ENCODE data around the gene SPHK2.

The SPHK2 gene

DNA sequence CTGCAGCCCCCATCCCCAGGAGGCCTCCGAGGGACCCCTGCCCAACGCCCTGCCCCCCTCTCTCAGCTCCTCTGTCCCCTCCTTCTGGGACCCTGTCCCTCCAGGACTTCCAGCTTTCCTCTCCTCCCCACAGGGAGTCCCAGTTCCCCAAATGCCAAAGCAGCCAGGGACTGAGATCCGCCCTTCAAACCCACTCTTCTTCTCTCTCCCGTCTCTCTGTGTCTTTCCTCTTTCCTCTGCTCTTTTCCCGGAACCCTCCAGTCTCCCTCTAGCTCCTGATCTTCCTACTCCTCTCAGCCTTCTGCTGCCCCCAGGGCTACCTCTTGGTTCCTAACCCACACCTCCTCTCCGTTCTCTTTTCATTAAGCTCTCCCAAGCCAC lies 26.3 kb downstream of the SPHK2 start (continued):
- TF ChIP-seq KLF1 (tag by site-specific recombination; IDR thresholded peaks at IDR 0.05) (no peak), ZSCAN30 (tag by site-specific recombination; IDR thresholded peaks at IDR 0.05) (no peak), ZNF391 (tag by site-specific recombination; IDR thresholded peaks at IDR 0.05; ENCODE audit: borderline replicate concordance, low read depth) (0 out of 2 replicates have a peak, but pooled peaks have one; percentile 43), ZNF510 (tag by site-specific recombination; IDR thresholded peaks at IDR 0.05; ENCODE audit: insufficient replicate concordance) (no peak), ZNF561 (tag by site-specific recombination; IDR thresholded peaks at IDR 0.05; ENCODE audit: borderline replicate concordance) (no peak), ZNF324 (tag by site-specific recombination; IDR thresholded peaks at IDR 0.05) (peak; percentile 29; the same call in 1 of the 2 replicates), ZNF623 (tag by site-specific recombination; IDR thresholded peaks at IDR 0.05) (no peak), ZNF416 (tag by site-specific recombination; IDR thresholded peaks at IDR 0.05) (no peak), ZFP3 (tag by site-specific recombination; IDR thresholded peaks at IDR 0.05; ENCODE audit: low read depth) (no peak), YY2 (tag by site-specific recombination; IDR thresholded peaks at IDR 0.05) (peak; percentile 16; the same call in 1 of the 2 replicates), ZNF596 (tag by site-specific recombination; IDR thresholded peaks at IDR 0.05) (no peak)
- TF ChIP-seq, protein P1, sequence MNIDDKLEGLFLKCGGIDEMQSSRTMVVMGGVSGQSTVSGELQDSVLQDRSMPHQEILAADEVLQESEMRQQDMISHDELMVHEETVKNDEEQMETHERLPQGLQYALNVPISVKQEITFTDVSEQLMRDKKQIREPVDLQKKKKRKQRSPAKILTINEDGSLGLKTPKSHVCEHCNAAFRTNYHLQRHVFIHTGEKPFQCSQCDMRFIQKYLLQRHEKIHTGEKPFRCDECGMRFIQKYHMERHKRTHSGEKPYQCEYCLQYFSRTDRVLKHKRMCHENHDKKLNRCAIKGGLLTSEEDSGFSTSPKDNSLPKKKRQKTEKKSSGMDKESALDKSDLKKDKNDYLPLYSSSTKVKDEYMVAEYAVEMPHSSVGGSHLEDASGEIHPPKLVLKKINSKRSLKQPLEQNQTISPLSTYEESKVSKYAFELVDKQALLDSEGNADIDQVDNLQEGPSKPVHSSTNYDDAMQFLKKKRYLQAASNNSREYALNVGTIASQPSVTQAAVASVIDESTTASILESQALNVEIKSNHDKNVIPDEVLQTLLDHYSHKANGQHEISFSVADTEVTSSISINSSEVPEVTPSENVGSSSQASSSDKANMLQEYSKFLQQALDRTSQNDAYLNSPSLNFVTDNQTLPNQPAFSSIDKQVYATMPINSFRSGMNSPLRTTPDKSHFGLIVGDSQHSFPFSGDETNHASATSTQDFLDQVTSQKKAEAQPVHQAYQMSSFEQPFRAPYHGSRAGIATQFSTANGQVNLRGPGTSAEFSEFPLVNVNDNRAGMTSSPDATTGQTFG (tag by site-specific recombination; IDR thresholded peaks at IDR 0.05; ENCODE audit: borderline replicate concordance): no peak

DNA sequence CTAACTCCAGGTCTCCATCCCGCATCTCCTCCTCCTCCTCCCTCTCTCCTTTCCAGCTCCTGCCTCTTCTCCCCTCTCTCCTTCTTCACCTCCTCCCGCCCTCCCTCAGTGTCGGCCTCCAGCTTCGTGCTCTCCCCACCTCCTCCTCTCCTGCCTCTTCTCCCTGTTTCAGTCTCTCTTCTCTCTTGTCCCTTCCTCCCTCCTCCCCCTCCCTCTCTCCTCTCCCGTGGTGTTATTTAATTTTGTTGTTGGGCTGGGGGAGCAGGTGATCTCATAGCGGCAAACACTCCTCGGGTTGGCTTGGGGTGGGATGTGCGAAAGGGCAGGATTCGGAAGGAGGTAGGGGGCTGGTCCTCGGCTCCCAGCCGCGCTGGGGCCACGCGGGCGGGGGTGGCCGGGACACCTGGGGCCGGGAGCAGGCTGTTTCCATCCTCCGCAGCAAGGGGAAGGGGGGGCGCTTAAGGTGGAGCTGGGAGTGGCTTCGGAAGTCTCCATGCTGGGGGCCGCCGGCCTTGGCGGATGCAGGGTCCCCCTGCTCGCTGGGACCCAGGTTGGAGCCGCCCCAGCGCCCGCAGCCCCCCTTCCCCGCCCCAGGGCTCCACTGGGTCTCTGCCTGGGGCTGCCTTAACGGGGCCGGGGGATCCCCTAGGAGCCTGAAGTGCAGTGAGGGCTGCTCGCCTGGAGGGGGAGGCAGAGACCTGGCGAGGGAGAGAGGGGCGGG lies 26.9 kb downstream of the SPHK2 start, which contains the start of gene CA11:
CA11 (minus strand) TSS at position 187 of the 721 bp plus-strand sequence. CDS start 555 bp downstream, outside the sequence.
- peak within 1 kb of the TSS; percentile 44 for H3K4me3 ChIP-seq (ENCODE audit: low read depth, low read length)
- peak within 1 kb of the TSS; percentile 70 for H3K27ac ChIP-seq (ENCODE audit: extremely low read depth, low read depth, low read length)
- H3K4me1 ChIP-seq (ENCODE audit: control insufficient read depth, insufficient read depth, low read length): peaks cover 9% of the 10 kb centered on the region
- ChIA-PET CTCF (interaction anchor here (0.5 to 3.5 kb wide), 31 partner anchors 8 to 624 kb away, joined by 3 to 30 read pairs (median 3); partner anchors contain the start of gene HSD17B14), POLR2A (interaction anchor here (0.5 to 3.9 kb wide), 25 partner anchors 8 to 354 kb away, joined by 3 to 39 read pairs (median 4); partner anchors contain the start of genes BCAT2, DBP, FUT1 and RPL18)
- H3K36me3 ChIP-seq (ENCODE audit: control insufficient read depth in 2 of 2, insufficient read depth in 1 of 2, low read length in 2 of 2): no peaks in the 10 kb centered on the region
- H3K9me3 ChIP-seq (ENCODE audit: control insufficient read depth, insufficient read depth, low read depth, low read length): no peaks in the 10 kb centered on the region
- TF ChIP-seq TCF7L2 (IDR thresholded peaks at IDR 0.05; ENCODE audit: borderline replicate concordance, low read depth, low read length) (no peak), ZIC2 (tag by site-specific recombination; IDR thresholded peaks at IDR 0.05) (peak; percentile 96), ZNF76 (tag by site-specific recombination; IDR thresholded peaks at IDR 0.05; ENCODE audit: borderline replicate concordance, low read depth) (peak; percentile 57; the same call in 1 of the 2 replicates), GFI1B (tag by site-specific recombination; IDR thresholded peaks at IDR 0.05) (no peak), ZNF133 (tag by site-specific recombination; IDR thresholded peaks at IDR 0.05) (no peak), ZBTB8A (tag by site-specific recombination; IDR thresholded peaks at IDR 0.05) (peak; percentile 73), ZNF629 (tag by site-specific recombination; IDR thresholded peaks at IDR 0.05) (peak; percentile 64; the same call in 1 of the 2 replicates), ZNF48 (tag by site-specific recombination; IDR thresholded peaks at IDR 0.05) (no peak), MYNN (tag by site-specific recombination; IDR thresholded peaks at IDR 0.05; ENCODE audit: borderline replicate concordance) (no peak), ZNF658 (tag by site-specific recombination; IDR thresholded peaks at IDR 0.05) (no peak), ZNF426 (tag by site-specific recombination; IDR thresholded peaks at IDR 0.05) (no peak), WT1 (tag by site-specific recombination; IDR thresholded peaks at IDR 0.05) (peak; percentile 75), ZNF624 (tag by site-specific recombination; IDR thresholded peaks at IDR 0.05) (no peak), SP3 (tag by site-specific recombination; IDR thresholded peaks at IDR 0.05) (peak; percentile 74), ZBTB17 (tag by site-specific recombination; IDR thresholded peaks at IDR 0.05) (peak; percentile 98), ZNF596 (tag by site-specific recombination; IDR thresholded peaks at IDR 0.05) (peak; percentile 24; the same call in 1 of the 2 replicates), ZNF335 (tag by site-specific recombination; conservative IDR thresholded peaks at IDR 0.05) (peak; percentile 87)
- TF ChIP-seq, protein P2, sequence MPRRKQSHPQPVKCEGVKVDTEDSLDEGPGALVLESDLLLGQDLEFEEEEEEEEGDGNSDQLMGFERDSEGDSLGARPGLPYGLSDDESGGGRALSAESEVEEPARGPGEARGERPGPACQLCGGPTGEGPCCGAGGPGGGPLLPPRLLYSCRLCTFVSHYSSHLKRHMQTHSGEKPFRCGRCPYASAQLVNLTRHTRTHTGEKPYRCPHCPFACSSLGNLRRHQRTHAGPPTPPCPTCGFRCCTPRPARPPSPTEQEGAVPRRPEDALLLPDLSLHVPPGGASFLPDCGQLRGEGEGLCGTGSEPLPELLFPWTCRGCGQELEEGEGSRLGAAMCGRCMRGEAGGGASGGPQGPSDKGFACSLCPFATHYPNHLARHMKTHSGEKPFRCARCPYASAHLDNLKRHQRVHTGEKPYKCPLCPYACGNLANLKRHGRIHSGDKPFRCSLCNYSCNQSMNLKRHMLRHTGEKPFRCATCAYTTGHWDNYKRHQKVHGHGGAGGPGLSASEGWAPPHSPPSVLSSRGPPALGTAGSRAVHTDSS (tag by site-specific recombination; IDR thresholded peaks at IDR 0.05): no peak; the same call in none of the 2 replicates
- TF ChIP-seq, protein P3, sequence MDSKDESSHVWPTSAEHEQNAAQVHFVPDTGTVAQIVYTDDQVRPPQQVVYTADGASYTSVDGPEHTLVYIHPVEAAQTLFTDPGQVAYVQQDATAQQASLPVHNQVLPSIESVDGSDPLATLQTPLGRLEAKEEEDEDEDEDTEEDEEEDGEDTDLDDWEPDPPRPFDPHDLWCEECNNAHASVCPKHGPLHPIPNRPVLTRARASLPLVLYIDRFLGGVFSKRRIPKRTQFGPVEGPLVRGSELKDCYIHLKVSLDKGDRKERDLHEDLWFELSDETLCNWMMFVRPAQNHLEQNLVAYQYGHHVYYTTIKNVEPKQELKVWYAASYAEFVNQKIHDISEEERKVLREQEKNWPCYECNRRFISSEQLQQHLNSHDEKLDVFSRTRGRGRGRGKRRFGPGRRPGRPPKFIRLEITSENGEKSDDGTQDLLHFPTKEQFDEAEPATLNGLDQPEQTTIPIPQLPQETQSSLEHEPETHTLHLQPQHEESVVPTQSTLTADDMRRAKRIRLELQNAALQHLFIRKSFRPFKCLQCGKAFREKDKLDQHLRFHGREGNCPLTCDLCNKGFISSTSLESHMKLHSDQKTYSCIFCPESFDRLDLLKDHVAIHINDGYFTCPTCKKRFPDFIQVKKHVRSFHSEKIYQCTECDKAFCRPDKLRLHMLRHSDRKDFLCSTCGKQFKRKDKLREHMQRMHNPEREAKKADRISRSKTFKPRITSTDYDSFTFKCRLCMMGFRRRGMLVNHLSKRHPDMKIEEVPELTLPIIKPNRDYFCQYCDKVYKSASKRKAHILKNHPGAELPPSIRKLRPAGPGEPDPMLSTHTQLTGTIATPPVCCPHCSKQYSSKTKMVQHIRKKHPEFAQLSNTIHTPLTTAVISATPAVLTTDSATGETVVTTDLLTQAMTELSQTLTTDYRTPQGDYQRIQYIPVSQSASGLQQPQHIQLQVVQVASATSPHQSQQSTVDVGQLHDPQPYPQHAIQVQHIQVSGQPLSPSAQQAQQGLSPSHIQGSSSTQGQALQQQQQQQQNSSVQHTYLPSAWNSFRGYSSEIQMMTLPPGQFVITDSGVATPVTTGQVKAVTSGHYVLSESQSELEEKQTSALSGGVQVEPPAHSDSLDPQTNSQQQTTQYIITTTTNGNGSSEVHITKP (tag by site-specific recombination; IDR thresholded peaks at IDR 0.05): peak; percentile 98

All from HEK293 (cell line).